Natural killer cell (primary cell): ENCODE measurements around the gene PARVA. TPM values are rescaled to one million over a fixed set of nuclear protein-coding genes. Genes with fewer than 3 reads are reported as not detected.

ENCODE experiments used
- ATAC-seq, 3 donors: fragments of 150-1000 bp in 2 of 3; fragments of 200-7000 bp in 1 of 3; cut with Tn5 transposase; 1 replicate in 1 of 3; 2 replicates in 2 of 3; pipeline ENCODE4 v1.10.0; 2021; ENCODE audit warnings: mild to moderate bottlenecking in 2 of 3, moderate library complexity in 2 of 3
- DNase-seq, 2 donors: peaks; one replicate each; pipeline versions ENCODE4 v3.0.0 to v3.0.0-alpha.2; 2013 to 2021; ENCODE audit warnings: mixed read lengths in 1 of 2
- H3K27ac ChIP-seq: one replicate; pipeline ENCODE4 v1.5.1; 2013; ENCODE audit warnings: mild to moderate bottlenecking, low read length
- H3K27me3 ChIP-seq: one replicate; pipeline ENCODE4 v1.6.1; 2013; ENCODE audit warnings: low read length; ENCODE audit not compliant: control insufficient read depth, insufficient read depth
- H3K36me3 ChIP-seq: one replicate; pipeline ENCODE4 v1.6.1; 2013; ENCODE audit warnings: low read length; ENCODE audit not compliant: control insufficient read depth, insufficient read depth
- H3K4me1 ChIP-seq: one replicate; pipeline ENCODE4 v1.6.1; 2013; ENCODE audit warnings: low read length; ENCODE audit not compliant: control insufficient read depth, insufficient read depth
- H3K4me3 ChIP-seq: one replicate; pipeline ENCODE4 v1.5.1; 2013; ENCODE audit warnings: low read length
- H3K9me3 ChIP-seq: one replicate; pipeline ENCODE4 v1.6.1; 2013; ENCODE audit warnings: low read length; ENCODE audit not compliant: control insufficient read depth, insufficient read depth
- H3K27ac Mint-ChIP-seq, 2 donors: one replicate each; pipeline ENCODE4 v1.8.0; 2022; ENCODE audit warnings: mild to moderate bottlenecking in 2 of 2, mixed read lengths in 2 of 2, moderate library complexity in 1 of 2
- H3K27me3 Mint-ChIP-seq, 2 donors: one replicate each; pipeline ENCODE4 v1.8.0; 2022; ENCODE audit warnings: low read depth in 2 of 2, mixed read lengths in 2 of 2
- H3K36me3 Mint-ChIP-seq: one replicate; pipeline ENCODE4 v1.8.0; 2022; ENCODE audit warnings: mixed read lengths
- H3K4me1 Mint-ChIP-seq, 2 donors: one replicate each; pipeline ENCODE4 v1.8.0; 2022; ENCODE audit warnings: mixed read lengths in 2 of 2
- H3K4me3 Mint-ChIP-seq: one replicate; pipeline ENCODE4 v1.8.0; 2022; ENCODE audit warnings: mild to moderate bottlenecking, moderate library complexity, mixed read lengths
- H3K9me3 Mint-ChIP-seq, 2 donors: one replicate each; pipeline ENCODE4 v1.8.0; 2022; ENCODE audit warnings: mixed read lengths in 2 of 2
- WGBS: methylation state at CpG from one replicate; pipeline ENCODE4 v1.1.7; 2013; ENCODE audit warnings: missing lambda C conversion rate; ENCODE audit not compliant: insufficient coverage; 5-methylcytosine and 5-hydroxymethylcytosine counted together
- intact Hi-C: fragments of 100-400 bp; cut with micrococcal nuclease; formaldehyde crosslinking; loops from one replicate; pipeline ENCODE4 v1.14.2; 2022
- total RNA-seq, 4 donors: library from RNA; stranded (reverse); fragments of 120-200 nt in 1 of 4; gene quantifications; one replicate each; pipeline versions ENCODE4 v1.2.3 to v1.2.4, GENCODE V29; 2013 to 2022
- TF ChIP-seq, protein P1 (sequence below): fragments of 200-600 bp; IDR thresholded peaks from one replicate; pipeline ENCODE4 v1.8.0; 2022; ENCODE audit warnings: antibody characterized with exemption

PARVA gene
- total RNA-seq, 3 donors from 2014 or later (not counting 1 experiment from before 2014, with no cell fraction given), result 0.07 to 1.0 TPM; not detected in 1

DNA sequence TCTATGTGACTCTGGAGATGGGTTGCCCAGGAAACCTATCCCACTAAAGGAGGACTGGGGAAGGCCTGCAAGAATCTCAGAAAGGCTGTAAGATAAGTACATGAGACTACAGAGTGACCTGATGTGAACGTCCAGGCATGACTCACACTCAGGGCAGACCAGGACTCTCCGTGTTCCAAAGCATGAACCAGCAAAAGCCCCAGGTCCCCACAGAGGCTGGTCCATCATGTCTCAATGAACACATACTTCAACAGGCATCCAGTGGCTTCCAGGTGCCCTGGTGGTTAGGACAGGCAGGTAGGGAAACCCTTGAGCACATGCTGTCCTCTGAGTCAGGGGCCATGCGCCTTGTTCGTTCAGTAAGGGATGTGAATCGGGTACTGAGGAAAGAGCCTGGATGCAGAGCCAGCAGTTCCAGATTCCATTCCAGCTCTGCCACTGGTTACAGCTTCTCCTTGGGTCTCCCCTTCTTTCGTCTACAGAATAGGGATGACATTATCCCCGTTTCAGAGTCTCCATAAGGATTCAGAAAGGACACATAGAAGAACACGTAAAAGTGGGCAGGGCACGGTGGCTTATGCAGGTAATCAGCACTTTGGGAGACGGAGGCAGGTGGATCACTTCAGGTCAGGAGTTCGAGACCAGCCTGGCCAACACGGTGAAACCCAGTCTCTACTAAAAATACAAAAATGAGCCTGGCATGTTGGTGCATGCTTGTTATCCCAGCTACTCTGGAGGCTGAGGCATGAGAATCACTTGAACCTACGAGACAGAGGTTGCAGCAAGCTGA is 167.8 kb downstream of the PARVA start:
- Histone ChIP-seq H3K36me3 (no peaks in the 10 kb centered on the region), H3K4me1 (no peaks in the 10 kb centered on the region), H3K9me3 (no peaks in the 10 kb centered on the region), H3K4me3 (no peak overlapping the region), H3K27ac (no peak overlapping the region), H3K27me3 (no peaks in the 10 kb centered on the region)
- H3K27ac Mint-ChIP-seq, result no peak overlapping the region
- no peaks in the 10 kb centered on the region for H3K9me3 Mint-ChIP-seq
- DNase-seq, result no peak
- intact Hi-C loops, result no loop called here
- no peaks in the 10 kb centered on the region for H3K4me1 Mint-ChIP-seq
- no peak for ATAC-seq
- no peaks in the 10 kb centered on the region for H3K36me3 Mint-ChIP-seq
- WGBS, result 88% methylated on average over 13 of the region's 13 CpGs
- H3K4me3 Mint-ChIP-seq, result no peak overlapping the region
- H3K27me3 Mint-ChIP-seq, result peaks cover 8% of the 10 kb centered on the region in 2 donors
- TF ChIP-seq, protein P1, sequence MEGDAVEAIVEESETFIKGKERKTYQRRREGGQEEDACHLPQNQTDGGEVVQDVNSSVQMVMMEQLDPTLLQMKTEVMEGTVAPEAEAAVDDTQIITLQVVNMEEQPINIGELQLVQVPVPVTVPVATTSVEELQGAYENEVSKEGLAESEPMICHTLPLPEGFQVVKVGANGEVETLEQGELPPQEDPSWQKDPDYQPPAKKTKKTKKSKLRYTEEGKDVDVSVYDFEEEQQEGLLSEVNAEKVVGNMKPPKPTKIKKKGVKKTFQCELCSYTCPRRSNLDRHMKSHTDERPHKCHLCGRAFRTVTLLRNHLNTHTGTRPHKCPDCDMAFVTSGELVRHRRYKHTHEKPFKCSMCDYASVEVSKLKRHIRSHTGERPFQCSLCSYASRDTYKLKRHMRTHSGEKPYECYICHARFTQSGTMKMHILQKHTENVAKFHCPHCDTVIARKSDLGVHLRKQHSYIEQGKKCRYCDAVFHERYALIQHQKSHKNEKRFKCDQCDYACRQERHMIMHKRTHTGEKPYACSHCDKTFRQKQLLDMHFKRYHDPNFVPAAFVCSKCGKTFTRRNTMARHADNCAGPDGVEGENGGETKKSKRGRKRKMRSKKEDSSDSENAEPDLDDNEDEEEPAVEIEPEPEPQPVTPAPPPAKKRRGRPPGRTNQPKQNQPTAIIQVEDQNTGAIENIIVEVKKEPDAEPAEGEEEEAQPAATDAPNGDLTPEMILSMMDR, result no peak

DNA sequence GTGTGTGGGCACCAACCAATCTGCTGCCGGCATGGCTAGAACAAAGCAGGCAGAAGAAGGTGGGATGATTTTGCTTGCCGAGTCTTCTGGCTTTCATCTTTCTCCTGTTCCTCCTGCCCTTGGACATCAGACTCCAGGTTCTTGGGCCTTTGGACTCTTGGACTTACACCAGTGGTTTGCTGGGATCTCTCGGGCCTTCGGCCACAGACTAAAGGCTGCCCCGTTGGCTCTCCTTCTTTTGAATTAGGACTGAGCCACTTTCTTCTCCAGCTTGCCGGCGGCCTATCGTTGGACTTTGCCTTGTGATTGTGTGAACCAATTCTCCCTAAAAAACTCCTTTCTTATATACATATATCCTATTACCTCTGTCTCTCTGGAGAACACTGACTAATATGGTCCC is 168.8 kb downstream of the PARVA start:
- intact Hi-C loops, result no loop called here
- no peak overlapping the region for H3K4me3 Mint-ChIP-seq
- H3K27me3 ChIP-seq, result no peaks in the 10 kb centered on the region
- DNase-seq (no peak), ATAC-seq (no peak)
- 96% methylated on average over 8 of the region's 8 CpGs for WGBS
- no peaks in the 10 kb centered on the region for H3K4me1 Mint-ChIP-seq
- H3K9me3 Mint-ChIP-seq, result no peaks in the 10 kb centered on the region
- no peaks in the 10 kb centered on the region for H3K36me3 ChIP-seq
- H3K27ac Mint-ChIP-seq, result no peak overlapping the region
- H3K27me3 Mint-ChIP-seq, result peaks cover 8% of the 10 kb centered on the region in 2 donors
- H3K36me3 Mint-ChIP-seq, result no peaks in the 10 kb centered on the region
- H3K27ac ChIP-seq, result no peak overlapping the region
- no peaks in the 10 kb centered on the region for H3K4me1 ChIP-seq
- H3K9me3 ChIP-seq, result no peaks in the 10 kb centered on the region
- TF ChIP-seq, protein P1, result no peak
- no peak overlapping the region for H3K4me3 ChIP-seq

DNA sequence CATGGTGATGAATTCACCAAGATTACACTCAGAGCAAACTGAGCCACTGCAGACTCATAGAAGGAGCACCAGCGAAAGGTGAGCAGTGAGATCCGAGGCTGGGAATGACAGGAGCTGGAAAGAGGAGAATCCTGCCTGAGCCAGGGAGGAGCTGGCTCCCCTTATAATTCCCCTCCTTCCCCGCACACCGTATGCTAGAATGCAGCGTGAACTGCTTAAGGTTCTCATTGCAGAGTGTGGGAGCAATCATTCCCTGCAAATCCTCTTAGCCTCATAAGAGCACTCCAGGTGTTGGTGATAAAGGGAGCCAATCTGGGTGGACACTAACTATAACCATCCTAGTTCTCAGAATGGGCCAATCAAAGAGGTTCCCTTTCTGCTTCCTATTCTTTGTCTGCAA is 169.3 kb downstream of the PARVA start:
- WGBS, result 93% methylated on average over 3 of the region's 5 CpGs
- Histone ChIP-seq H3K36me3 (no peaks in the 10 kb centered on the region), H3K4me1 (no peaks in the 10 kb centered on the region), H3K27me3 (no peaks in the 10 kb centered on the region), H3K4me3 (no peak overlapping the region), H3K27ac (no peak overlapping the region), H3K9me3 (no peaks in the 10 kb centered on the region)
- no peaks in the 10 kb centered on the region for H3K9me3 Mint-ChIP-seq
- no peaks in the 10 kb centered on the region for H3K4me1 Mint-ChIP-seq
- peaks cover 6 to 8% of the 10 kb centered on the region in 2 donors for H3K27me3 Mint-ChIP-seq
- H3K36me3 Mint-ChIP-seq, result no peaks in the 10 kb centered on the region
- ATAC-seq (no peak), DNase-seq (no peak)
- H3K27ac Mint-ChIP-seq, result no peak overlapping the region
- H3K4me3 Mint-ChIP-seq, result no peak overlapping the region
- TF ChIP-seq, protein P1, result no peak
- intact Hi-C loops, result no loop called here
